GM19395 (cell line): ENCODE measurements around the gene TRPM3.

Experiments used
- ATAC-seq: cut with Tn5 transposase; IDR thresholded peaks from one replicate; pipeline ENCODE4 v1.9.1; 2021; ENCODE audit warnings: mild to moderate bottlenecking, moderate library complexity; ENCODE audit not compliant: unreplicated experiment

The TRPM3 gene

GRCh38 chr9:70835323-70835722, 286.1 kb downstream of the TRPM3 start:
- no peak for ATAC-seq

DNA sequence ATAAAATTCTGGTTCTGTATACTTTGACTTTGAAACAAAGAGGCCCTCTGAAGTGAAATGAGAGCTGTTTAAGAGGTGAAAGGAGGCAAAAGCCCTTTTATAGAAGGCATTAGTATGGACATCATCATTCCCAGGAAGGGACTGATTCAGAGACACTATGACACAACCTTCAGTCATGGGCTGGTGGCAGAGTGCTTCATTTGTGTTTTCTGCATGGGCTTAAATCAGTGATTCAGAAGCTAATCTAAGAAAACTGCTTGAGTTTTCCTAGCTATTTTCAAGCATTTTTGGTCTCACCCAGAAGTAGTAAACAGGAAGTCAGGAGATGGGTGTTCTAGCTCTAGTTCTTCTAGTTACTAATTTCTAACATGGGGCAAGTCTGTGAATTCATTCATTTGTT, 288.9 kb downstream of the TRPM3 start:
- no peak for ATAC-seq

GRCh38 chr9:70830618-70831017, 290.8 kb downstream of the TRPM3 start:
- ATAC-seq: no peak

DNA sequence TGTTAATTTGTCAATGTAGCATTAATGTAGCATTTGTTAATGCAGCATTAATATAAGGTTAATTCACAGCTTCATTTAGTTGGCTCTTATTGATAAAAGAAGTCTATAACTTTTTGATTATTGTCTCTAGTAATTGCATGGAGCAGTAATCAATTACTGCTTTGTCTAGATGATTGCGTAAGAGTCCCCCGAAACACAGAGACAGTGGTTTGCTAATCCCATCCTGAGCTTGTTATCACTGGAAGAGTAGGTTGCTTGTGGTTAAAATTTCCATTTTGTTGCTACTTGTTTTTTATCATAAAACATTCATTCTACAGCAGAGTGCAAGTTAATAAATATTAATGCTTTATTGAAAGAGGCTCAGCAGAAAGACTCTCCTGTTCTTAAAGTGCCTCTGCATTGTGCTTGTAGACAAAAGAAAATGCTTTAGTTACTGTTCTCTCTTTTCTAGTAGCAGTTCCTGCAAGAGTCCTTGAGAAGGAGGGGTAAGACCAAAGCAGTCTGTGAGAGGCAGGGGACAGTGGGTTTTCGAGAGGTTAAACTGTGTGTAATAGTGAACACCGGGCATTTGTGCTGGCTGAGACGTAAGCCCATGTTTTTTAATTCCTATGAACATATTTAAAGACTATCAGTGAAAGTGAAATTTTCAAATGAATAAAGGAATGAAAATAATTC, 291.7 kb downstream of the TRPM3 start:
- no peak for ATAC-seq

DNA sequence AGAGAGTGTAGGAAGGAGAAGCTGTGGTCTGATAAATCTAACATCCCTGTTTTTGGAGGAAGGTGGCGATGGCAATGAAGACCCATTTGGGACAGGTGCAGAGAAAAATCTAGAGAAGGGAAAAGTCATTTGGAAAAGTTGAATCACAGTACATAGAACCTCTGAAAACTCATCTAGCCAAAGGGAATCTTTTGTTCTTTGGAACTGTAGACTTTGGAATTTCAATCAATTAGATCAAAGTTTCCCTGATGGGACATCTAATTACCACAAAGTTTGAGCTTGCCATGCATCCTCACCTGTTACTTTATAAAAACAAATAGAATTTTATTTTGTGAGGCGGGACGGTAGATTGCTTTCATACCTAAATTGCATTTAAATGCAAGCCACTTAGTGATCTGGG, 294.9 kb downstream of the TRPM3 start:
- no peak for ATAC-seq

- ATAC-seq: no peak
Measured at GRCh38 chr9:70823284-70823683, 298.1 kb downstream of the TRPM3 start.

DNA sequence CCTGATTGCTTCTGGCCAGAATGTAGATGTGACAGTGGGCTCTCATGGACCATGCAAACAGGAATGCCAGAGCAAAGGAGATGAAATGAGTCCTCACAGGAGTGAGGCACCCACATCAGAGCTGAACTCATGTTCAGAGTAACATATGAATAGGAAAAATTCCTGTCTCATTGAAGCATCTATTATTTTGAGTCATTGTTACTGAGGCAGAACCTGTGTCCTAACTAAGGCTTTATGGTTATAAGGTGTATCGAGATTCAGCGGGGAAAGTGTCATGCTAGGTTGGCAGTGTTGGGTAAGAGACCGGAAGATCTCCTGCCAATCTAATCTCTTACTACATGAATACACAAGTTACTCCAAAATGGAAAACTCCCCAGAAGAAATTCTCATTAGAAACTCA, 304.1 kb downstream of the TRPM3 start:
- ATAC-seq: no peak

DNA sequence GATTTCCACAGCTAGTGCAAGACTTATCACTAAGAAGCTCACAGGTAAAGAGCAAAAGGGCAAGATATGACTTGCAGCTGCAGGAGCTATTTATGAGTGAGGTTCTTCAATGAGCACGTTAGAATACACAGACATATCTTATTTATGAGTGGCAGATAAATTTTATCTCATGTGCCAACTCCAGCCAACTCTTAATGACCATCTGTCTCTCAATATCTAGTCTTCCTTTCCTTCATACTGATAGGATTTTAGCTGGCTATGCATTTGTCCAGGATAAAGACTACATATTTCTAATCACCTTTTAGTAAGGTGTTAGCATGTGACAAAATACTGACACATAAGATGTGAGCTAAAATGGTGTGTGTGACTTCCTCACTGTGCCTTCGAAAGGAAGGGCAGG, 304.5 kb downstream of the TRPM3 start:
- ATAC-seq: no peak

DNA sequence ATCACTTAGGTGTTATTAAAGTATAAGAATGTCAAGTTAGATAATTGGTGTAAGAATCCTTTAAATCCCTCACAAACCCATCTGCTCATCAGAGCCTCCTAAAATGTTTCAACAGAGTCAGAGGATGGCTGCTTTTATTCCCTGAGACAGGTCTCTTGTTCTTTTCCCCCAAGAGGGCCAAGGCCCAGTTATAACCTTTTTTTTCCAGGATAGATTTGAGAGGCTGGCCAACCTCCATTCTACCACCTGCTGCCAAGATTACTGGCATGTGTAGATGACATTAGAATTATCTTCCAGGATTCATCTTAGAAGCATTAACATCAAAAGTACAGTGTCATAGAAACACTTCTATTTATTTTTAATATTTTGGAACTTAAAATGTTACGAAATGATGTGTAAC, 305.1 kb downstream of the TRPM3 start:
- ATAC-seq: no peak

DNA sequence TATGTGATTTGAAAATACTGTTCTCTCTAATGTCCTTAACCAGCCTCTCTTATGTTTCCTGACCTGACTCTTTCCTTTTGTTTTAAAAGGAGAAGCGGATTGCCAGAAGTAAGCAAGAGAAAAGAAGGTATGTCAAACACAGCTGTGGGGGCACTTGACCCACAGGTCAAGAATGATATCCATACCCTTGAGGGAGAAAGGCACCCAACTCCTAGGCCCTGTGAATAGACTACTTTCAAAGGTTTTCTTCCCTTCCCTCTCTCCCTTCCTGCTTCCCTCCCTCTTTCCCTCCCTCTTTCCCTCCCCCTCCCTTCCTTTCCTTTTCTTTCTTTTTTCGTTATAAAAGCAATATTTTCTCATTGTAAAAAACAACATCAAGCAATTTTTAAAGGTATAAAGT, 306.8 kb downstream of the TRPM3 start:
- no peak for ATAC-seq

DNA sequence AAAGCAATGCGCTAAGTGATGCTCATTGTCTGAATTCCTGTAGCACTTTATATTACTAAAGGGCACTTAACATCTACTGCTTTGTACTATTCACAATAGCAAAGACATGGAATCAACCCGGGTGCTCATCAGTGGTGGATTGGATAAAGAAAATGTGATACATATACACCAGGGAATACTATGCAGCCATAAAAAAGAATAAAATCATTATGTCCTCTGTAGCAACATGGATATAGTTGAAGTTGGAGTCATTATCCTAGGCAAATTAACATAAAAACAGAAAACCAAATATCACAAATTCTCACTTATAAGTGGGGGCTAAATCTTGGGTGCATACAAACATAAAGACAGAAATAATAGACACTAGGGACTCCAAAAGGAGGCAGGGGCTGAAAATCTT, 308.3 kb downstream of the TRPM3 start:
- no peak for ATAC-seq

- ATAC-seq: no peak
Measured at GRCh38 chr9:70811638-70812037, 309.8 kb downstream of the TRPM3 start.

- no peak for ATAC-seq
Measured at GRCh38 chr9:70806875-70807274, 314.5 kb downstream of the TRPM3 start.

DNA sequence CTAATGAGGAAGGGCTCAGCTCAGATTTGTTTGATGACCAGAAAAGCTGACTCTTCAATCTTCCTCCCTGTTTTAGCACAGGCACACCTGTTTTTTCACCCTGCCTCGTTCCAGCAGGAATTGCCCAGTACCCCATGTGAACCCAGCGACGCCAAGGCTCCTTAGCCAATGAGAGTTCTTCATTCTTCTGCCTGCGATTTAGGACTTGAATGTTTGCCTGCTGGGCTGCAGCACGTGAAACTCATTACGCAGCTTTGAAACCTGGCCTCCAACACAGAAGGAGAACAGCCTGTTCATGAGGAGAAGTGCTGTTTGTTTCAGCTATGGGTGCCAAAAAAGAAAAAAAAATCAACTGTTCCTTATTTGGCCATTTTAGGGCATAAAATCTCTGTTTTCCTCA, 315.5 kb downstream of the TRPM3 start:
- no peak for ATAC-seq

- no peak for ATAC-seq
Measured at GRCh38 chr9:70802758-70803436, 318.5 kb downstream of the TRPM3 start.

DNA sequence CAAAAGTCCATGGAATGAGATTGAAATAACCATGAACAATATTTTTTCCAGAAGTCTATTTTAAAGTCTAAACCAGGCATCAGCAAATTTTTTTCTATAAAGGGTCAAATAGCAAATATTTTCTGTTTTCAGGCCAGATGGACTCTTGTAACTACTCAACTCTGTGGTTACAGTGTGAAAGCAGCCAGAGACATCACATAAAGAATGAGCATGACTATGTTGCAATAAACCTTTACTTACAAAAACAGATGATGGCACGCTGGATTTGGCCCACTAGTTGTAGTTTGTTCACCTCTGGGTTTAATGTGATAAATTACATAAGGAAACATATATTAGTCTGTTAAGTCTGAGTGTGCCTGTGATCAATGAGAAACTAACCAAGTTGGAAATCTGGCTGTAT, 319.2 kb downstream of the TRPM3 start:
- ATAC-seq: no peak

DNA sequence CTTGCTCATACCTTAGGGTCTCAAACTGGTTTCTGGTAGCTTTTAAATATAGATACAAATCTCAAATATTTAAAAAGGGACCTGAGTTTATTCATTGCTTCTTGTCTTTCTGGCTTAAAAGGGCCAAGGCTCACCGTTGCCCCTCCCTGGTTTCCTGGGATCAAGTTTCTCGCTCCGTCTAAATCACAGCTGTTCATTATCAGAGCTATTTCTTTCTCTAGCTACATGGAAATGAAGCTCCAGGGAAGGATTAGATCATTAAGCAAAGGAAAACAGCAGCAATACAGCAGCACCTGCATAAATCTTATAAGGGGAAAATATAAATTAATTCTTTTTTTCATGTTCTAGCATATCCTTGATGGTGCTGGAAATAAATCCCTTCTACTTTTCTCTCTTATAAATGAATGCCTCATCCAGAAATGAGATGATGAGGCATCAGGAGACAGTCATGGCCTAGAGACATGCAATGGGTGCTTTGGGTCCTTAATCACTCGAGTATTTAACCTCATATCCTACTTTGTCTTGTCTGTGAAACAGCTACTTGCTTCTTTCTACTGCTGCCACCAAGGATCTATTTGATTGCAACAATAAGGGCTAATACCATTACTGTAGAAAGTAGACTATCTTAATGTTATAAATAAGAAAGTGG, 320.1 kb downstream of the TRPM3 start:
- ATAC-seq: no peak

- ATAC-seq: no peak
Measured at GRCh38 chr9:70798018-70798417, 323.4 kb downstream of the TRPM3 start.

DNA sequence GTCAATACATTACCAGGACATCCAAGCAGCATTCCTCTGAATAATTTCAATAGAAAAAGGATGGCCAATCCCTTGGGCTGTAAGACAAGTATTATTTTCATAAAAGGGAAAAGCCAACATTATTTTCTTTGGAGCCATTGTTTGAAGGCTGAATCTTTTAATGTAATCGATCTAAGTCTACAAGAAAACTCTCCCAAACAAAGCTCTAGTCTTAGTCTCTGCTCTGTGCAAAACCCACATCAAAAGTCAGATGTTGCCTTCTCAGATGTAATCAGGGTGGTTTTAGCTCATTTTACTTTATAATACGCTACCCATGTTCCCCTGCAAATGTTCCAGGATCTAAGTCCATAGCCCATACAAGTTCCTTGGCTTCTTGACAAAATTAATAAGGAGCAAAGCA, 325.6 kb downstream of the TRPM3 start:
- no peak for ATAC-seq

DNA sequence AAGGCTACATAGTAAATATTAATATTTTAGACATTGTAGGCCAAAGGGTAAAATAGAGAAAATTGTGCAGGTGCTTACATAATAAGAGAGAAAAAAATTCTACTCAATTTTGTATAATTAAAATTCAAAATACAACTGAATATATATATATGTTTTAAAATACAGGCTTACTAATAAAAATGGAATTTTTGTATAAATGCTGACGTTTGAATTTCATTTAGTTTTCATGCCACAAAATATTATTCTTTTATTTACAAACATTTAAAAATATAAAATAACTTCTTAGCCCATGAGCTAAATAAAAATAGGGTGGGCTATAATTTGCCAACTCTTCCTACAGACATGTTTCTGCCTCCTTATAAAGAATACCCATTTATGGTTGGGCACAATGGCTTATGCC, 328.6 kb downstream of the TRPM3 start:
- no peak for ATAC-seq

- ATAC-seq: no peak
Measured at GRCh38 chr9:70791936-70792335, 329.5 kb downstream of the TRPM3 start.

GRCh38 chr9:70789086-70789485, 332.3 kb downstream of the TRPM3 start:
- no peak for ATAC-seq
